NCI-H526 treated with DMSO at 0.1 percent for 48 hours (cell line): ENCODE data around the gene IGFALS.

Source experiments
- DNase-seq: peaks from one replicate; lab custom pipeline; 2025; lab: John Stamatoyannopoulos, UW

The IGFALS gene

GRCh38 chr16:1793578-1794220 is at the start of gene IGFALS:
TSS of gene IGFALS (minus strand) at chr16:1793705. CDS start at chr16:1793652, 53 bp downstream.
- no peak for DNase-seq

DNA sequence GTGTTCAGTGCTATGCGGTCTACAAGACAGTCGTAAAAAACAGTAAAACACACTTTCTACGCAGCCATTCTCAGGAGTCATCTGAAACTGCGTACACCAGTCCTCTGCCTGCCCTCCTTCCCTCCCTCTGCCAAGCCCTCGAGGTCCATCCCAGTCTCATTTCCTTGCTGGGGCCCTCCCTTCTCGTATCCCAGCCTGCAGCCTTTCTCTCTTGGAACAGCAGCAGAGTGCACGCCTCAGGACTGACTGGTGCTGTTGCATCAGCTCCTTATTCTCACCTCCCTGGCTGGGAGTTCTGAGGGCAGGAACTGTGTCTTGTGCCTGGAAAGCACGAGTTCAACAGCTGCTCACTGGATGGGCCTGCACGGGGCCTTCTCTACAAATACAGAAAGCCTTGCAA is 46.0 kb upstream of the IGFALS start:
- DNase-seq, result no peak

- no peak for DNase-seq
These were observed 40.6 kb upstream of the IGFALS start for GRCh38 chr16:1834096-1834495.

DNA sequence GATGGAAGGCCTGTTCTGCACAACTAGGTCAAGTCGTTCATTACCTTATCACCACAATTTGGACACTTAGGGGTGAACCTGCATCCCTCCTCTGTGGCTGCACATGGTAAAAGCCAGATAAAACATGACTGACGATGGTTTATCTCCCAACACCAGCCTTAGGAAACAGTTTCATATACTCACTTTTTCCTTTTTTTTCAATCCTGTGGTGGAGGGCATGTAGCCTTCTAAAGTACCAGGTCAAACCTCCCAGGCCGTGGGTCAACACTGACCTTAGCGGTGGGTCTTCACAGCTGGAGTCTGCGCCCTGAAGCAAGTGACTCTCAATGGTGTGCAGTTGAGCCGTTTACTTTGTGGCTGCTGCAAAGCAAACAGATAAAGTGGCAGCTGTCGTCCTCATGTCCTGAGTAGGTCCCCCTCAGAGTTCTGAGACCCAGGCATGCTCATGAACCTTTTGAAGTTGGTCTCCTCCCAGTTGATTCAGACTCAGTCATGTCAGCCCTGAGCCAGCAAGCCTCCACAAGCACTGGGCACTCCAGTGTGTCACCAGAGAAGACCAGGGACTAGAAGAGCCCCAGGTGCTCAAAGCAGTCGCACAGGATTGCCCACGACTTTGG is 39.4 kb upstream of the IGFALS start:
- DNase-seq, result no peak

DNA sequence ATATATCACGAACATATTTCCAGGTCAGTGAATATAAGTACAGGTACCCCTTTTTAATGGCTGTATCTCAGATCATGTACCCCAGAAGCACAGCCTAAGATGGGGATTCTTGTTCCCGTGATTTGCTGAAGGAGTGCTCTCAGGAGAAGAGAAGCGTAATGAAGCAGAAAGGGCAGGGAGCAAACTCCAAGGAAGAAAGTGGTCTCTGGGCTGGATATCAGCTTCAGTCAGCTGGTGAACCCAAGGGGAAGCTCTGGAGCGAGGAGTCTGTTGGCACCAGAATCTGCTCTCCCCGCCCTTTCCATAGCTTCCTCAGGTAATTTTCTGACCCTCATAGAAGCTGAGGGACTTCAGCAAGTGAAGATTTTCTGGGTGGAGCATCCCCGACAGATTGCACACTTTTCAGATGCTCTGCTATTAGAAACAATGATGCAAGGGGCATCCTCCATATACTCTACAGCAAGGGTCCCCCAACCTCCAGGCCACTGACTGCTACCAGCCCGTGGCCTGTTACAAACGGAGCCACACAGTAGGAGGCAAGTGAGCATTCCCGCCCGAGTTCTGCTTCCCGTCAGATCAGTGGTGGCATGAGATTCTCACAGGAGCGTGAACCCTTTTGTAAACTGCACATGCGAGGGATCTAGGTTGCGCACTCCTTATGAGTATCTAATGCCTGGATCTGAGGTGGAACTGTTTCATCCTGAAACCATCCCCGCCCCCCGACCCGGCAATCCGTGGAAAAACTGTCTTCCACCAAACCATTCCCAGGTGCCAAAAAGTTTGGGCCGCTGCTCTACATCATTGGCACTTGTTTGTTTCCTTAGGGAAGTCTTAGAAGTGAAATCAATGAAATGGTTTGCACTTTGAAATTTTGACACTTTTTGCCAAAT is 37.9 kb upstream of the IGFALS start:
- DNase-seq, result no peak

DNA sequence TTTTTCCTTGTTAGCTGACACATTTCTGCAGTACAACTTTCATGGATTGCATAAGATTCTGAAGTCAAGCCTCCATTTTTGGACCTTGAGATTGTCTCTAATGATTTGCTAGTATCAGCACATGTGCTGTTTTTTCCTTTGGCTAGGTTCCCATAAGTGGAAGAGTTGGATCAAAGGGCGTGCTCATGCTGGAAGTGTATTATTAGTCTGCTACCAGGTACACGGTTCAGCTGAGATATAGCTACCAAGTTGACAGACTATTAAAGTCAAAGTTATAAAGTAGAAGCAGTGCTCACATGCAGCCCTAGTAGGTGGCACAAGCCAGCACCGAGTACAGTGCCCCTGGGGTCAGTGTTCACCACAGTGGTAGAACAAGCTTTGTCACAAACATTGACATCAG is 36.7 kb upstream of the IGFALS start:
- no peak for DNase-seq

GRCh38 chr16:1828645-1829410 is 35.3 kb upstream of the IGFALS start:
- DNase-seq, result no peak

GRCh38 chr16:1826691-1827573 is 33.4 kb upstream of the IGFALS start, which contains the start of the genes FAHD1 and HAGH:
TSS of gene FAHD1 (plus strand) at chr16:1827206. CDS start at chr16:1827239, 33 bp downstream.
TSS of gene HAGH (minus strand) at chr16:1826825. CDS start at chr16:1826787, 38 bp downstream.
- DNase-seq, result peak; percentile 63

- no peak for DNase-seq
These were observed 32.6 kb upstream of the IGFALS start for GRCh38 chr16:1825864-1826690.

DNA sequence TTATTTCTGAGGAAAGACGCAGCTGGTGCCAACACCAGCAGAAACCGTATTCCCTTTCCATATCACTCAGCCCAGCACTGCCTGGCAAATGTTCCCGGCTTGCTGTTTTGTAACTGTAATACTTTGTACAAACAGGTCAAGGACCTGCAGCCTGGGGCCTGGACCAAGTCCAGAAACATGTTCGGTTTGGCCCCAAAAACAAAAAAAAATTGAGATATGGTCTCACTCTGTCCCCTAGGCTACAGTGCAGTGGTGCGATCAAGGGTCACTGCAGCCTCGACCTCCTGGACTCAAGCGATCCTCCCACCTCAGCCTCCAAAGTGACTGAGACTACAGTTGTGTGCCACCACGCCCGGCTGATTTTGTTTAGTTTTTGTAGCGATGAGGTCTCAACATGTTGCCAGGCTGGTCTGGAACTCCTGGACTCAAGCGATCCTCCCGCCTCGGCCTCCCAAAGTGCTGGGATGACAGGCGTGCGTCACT is 31.9 kb upstream of the IGFALS start:
- DNase-seq, result no peak

DNA sequence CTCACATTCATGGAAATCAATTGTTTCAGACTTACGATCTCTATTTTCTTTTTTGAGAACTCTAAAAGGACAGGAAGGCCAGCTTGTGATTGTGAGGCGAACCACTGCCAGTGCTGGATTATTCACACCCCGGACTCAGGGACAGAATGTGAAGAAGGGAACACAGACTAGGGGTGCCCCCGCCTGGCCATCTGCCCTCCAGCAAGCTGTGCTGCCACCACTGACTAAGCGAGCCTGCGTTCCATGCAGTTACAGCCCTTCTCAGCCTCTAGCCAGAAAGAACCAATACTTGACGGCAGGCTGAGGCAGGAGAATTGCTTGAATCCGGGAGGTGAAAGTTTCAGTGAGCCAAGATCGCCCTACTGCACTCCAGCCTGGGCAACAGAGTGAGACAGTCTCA is 30.3 kb upstream of the IGFALS start:
- DNase-seq, result no peak

DNA sequence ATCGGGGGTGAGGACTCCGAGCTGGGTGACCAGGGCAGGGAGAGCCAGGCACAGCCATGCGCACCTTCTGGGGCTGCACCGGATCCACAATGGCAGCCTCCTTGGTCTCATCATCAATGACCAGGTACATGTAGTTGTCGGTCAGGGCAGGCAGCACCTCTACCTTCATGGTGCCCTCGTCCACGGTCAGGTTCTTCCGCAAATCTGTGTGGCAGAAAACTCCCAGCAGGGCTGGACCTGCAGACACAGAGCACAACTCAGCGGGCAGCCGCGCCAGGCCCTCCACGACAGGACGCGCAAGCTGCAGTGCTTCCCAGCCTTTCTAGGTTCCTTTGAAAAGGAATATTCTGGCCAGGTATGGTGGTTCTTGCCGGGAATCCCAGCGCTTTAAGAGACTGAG is 29.3 kb upstream of the IGFALS start:
- DNase-seq, result no peak

- no peak for DNase-seq
These were observed 28.5 kb upstream of the IGFALS start for GRCh38 chr16:1821861-1822611.

GRCh38 chr16:1820946-1821290 is 27.4 kb upstream of the IGFALS start:
- no peak for DNase-seq

DNA sequence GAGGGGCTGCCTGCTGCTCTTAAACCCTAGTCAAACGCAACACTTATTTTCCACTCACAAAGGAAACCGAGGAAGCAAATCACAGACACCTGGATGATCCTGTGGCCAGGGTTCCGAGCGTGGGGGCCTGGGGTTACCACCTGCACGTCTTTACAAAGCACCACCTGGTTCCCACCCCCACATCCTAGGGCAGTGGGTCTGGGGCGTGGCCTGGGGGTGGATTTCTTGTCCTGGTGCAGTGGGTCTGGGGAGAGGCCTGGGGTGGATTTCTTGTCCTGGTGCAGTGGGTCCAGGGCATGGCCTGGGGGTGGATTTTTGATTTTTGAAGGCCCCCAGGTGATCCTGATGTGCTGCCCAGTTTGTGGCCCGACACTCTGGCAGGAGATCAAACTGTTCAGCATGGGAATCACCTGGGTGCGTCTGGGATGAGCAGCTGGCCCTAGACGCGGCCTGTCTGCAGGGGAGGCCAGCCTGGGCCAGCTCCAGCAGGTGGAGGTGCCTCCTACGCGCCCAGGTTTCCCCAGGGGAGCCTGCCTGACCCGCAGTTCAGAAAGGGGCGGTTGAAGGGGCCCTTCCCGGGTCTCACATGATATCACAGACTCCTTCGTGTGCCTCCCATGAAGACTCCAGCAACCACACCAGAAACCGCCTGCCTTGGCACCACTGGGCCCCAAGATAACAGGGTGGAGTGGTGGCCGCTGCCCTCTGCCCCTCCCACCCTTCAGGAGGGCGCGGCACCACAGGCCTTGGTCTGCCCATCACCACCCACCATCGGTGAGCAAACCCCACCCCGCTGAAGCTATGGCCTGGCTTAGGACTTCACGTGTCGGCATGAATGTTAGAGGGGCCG is 26.8 kb upstream of the IGFALS start:
- DNase-seq, result no peak

DNA sequence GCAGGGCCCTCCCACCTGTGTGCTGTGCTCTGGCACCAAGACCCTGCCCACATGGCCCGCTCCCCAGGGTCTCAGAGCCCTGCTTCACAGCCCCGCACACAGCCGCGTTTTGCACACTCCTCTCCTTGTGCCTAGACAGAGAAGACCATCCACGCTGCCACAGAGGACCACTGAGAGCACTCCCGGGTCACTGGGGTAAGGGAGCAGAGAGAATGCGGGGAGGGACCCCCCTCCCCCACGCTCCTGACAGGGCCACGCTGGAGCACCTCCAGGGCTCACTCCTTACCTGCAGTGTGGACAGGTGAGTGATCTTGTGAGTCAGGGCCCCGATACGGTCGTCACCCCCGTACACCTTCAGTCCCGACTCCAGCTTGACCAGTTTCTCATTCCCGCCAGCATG is 26.1 kb upstream of the IGFALS start:
- no peak for DNase-seq

DNA sequence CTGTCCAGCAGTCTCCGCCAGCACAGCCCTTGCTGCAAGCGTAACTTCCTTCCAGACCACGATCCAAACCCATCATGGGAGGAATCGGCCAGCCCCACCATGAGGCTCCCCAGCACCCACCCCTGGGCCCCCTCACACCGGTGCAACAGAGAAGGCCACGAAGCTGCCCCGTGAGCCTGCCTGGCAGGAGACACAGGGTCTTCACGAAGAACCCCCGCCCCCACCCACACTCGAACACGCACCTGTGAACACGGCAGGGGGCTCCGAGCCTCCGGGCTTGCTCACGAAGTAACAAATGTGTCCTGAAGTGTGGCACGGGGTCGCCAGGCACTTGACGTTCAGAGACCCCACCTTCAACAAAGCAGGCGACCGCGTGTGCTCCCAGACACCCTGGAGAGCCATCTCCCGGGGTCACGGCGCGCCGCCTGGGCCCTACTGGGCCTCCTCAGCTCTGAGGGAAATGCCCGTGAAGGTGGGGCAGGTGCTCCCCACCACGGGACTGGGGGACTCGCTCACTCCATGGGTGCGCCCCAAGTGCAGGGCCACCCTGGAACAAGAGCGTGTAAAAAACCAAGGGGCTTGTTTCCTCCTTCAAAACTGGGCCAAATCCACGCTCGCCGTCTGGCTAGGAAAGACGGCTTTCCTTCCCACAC is 25.5 kb upstream of the IGFALS start:
- DNase-seq, result no peak
